Measurements from ENCODE around the gene MRPS21. TPM values are rescaled to one million over a fixed set of nuclear protein-coding genes. Genes with fewer than 3 reads are reported as not detected.

Gene MRPS21
- total and polyA plus RNA-seq, 2 of the 8 experiments (the other 6 are each of a cell fraction or from before 2014, with no cell fraction given): 81.9 to 99.8 TPM

GRCh38 chr1:150259758-150260669, 33.6 kb upstream of the MRPS21 start (continued):
- TF ChIP-seq CHD7 (IDR thresholded peaks at IDR 0.05; ENCODE audit: insufficient replicate concordance, low read length) (no peak), TAF1 (IDR thresholded peaks at IDR 0.05; ENCODE audit: low read depth, low read length) (peak; percentile 77), USF2 (IDR thresholded peaks at IDR 0.05; ENCODE audit: low read length) (no peak), SUZ12 (IDR thresholded peaks at IDR 0.05; ENCODE audit: low read length) (no peak), E2F6 (IDR thresholded peaks at IDR 0.05) (no peak), SP2 (IDR thresholded peaks at IDR 0.05; ENCODE audit: low read length) (no peak), KDM5A (IDR thresholded peaks at IDR 0.05; ENCODE audit: low read length) (no peak), EZH2 (IDR thresholded peaks at IDR 0.05; ENCODE audit: low read depth, low read length, severe bottlenecking) (no peak)

Data from H1 (cell line).